Adrenal gland (tissue), 12 donors: ENCODE measurements around the gene ICAM2. TPM values are rescaled to one million over a fixed set of nuclear protein-coding genes. Genes with fewer than 3 reads are reported as not detected.

Source experiments
- DNase-seq, 7 donors: peaks; one replicate each; pipeline ENCODE4 v3.0.0-alpha.2; 2019 to 2020
- H3K27ac ChIP-seq, 5 donors: fragments of 200-600 bp; sonication (generic) in 4 of 5; 1 replicate in 3 of 5; 2 replicates in 2 of 5; pipeline versions ENCODE4 v1.5.1 to v1.8.0; 2016 to 2020; ENCODE audit warnings: mild to moderate bottlenecking in 1 of 5
- H3K27me3 ChIP-seq: fragments of 200-600 bp; 2 replicates; pipeline ENCODE4 v1.8.0; 2021
- H3K36me3 ChIP-seq, 2 donors: fragments of 200-600 bp; replicated peaks in 1 of 2; 1 replicate in 1 of 2; 2 replicates in 1 of 2; pipeline versions ENCODE4 v1.5.1 to v1.8.0; 2018 to 2022
- H3K4me1 ChIP-seq, 2 donors: fragments of 200-600 bp; replicated peaks in 1 of 2; 1 replicate in 1 of 2; 2 replicates in 1 of 2; pipeline versions ENCODE4 v1.5.1 to v1.8.0; 2018 to 2021
- H3K4me3 ChIP-seq, 4 donors: fragments of 200-600 bp; sonication (generic) in 3 of 4; one replicate each; pipeline ENCODE4 v1.5.1; 2016 to 2018
- H3K9me3 ChIP-seq, 3 donors: fragments of 200-600 bp; sonication (generic) in 1 of 3; replicated peaks in 1 of 3; 1 replicate in 2 of 3; 2 replicates in 1 of 3; pipeline versions ENCODE4 v1.5.1 to v1.8.0; 2016 to 2021
- CTCF ChIP-seq, 6 experiments: fragments of 450-650 bp in 4 of 6; fragments of 200-600 bp in 2 of 6; sonication (generic) in 1 of 6; IDR thresholded peaks; 1 replicate in 5 of 6; 2 replicates in 1 of 6; pipeline versions ENCODE4 v1.5.1 to v1.8.0; 2016 to 2021; ENCODE audit warnings: antibody characterized with exemption in 6 of 6, mild to moderate bottlenecking in 2 of 6, moderate library complexity in 1 of 6
- POLR2A ChIP-seq, 2 donors: fragments of 450-650 bp; IDR thresholded peaks; one replicate each; pipeline ENCODE4 v1.6.1; 2017; ENCODE audit warnings: antibody characterized with exemption in 2 of 2, mild to moderate bottlenecking in 2 of 2, moderate library complexity in 1 of 2
- WGBS, 4 donors: extraction: QIAGEN DNeasy Blood & Tissue Kit in 2 of 4; methylation state at CpG; one replicate each; pipeline versions ENCODE4 v1.1.5 to v1.1.7; 2013 to 2017; 5-methylcytosine and 5-hydroxymethylcytosine counted together
- intact Hi-C, 2 donors: fragments of 100-400 bp; cut with DNase I; formaldehyde crosslinking; loops; one replicate each; pipeline versions ENCODE4 v1.14.1 to v1.15.0; 2022 to 2023
- polyA plus RNA-seq, 3 donors: library from polyadenylated mRNA; stranded (reverse); fragments of 200-250 nt in 2 of 3; fragments of 350-450 nt in 1 of 3; fragmentation: Illumina TruSeq in 1 of 3; extraction: RNeasy Lipid Tissue Mini Kit (QIAGEN cat#74804) in 1 of 3; gene quantifications; one replicate each; pipeline ENCODE4 v1.2.3, GENCODE V29; 2013 to 2014
- total RNA-seq, 9 donors: library from RNA; depleted of rRNA in 4 of 9; stranded (reverse); fragments of >200 nt in 4 of 9; fragments of 120-200 nt in 1 of 9; fragmentation: NEBNext Ultra II Directional in 1 of 9; extraction: Animal tissue kit (Norgen Biotek cat#: 25700) in 1 of 9; gene quantifications; one replicate each; pipeline versions ENCODE4 v1.1.0 to v1.2.4, GENCODE V29; 2013 to 2023
- donor health status: healthy with polysubstance abuse.
- donor health status: Bipolar disorder and iron deficiency.
- donor health status: DM: yes; HTN: yes; CAD: no.
- donor health status: DM: no; HTN: no; CAD: no.
- donor health status: DM: no; HTN: no; CAD: no.
- donor health status: DM: yes; HTN: yes; CAD: no.

ICAM2 gene
- total and polyA plus RNA-seq, 12 donors: 9.6 to 42.2 (median 20.9) TPM

GRCh38 chr17:63991611-63992010 is 28.8 kb downstream of the ICAM2 start:
- intact Hi-C loops: no loop called here
- TF ChIP-seq POLR2A (IDR thresholded peaks at IDR 0.05) (no peak), CTCF (IDR thresholded peaks at IDR 0.05) (no peak)
- no peaks in the 10 kb centered on the region for H3K9me3 ChIP-seq
- H3K27me3 ChIP-seq: no peaks in the 10 kb centered on the region
- no peak overlapping the region for H3K4me3 ChIP-seq
- H3K36me3 ChIP-seq: no peaks in the 10 kb centered on the region
- no peak overlapping the region for H3K27ac ChIP-seq
- whole genome bisulfite sequencing, 4 donors: 79 to 87% (median 84%) methylated on average over 8 to 11 of the region's 11 CpGs
- H3K4me1 ChIP-seq: peaks cover 0 to 8% of the 10 kb centered on the region in 2 donors
- DNase-seq: no peak

- no peak for DNase-seq
- intact Hi-C loops: no loop called here
- TF ChIP-seq POLR2A (IDR thresholded peaks at IDR 0.05) (no peak), CTCF (IDR thresholded peaks at IDR 0.05) (no peak)
- 82 to 86% (median 85%) methylated on average over 21 of the region's 21 CpGs for WGBS, 4 donors
- Histone ChIP-seq H3K9me3 (no peaks in the 10 kb centered on the region), H3K27me3 (no peaks in the 10 kb centered on the region), H3K36me3 (no peaks in the 10 kb centered on the region), H3K4me3 (no peak overlapping the region), H3K4me1 (peaks cover 1 to 14% of the 10 kb centered on the region in 2 donors), H3K27ac (no peak overlapping the region)
These were observed 30.6 kb downstream of the ICAM2 start for GRCh38 chr17:63989622-63990345.

GRCh38 chr17:63988741-63989621 is 31.5 kb downstream of the ICAM2 start:
- no peak overlapping the region for H3K4me3 ChIP-seq
- 66 to 73% (median 69%) methylated on average over 28 to 35 of the region's 35 CpGs for WGBS, 4 donors
- intact Hi-C loops: no loop called here
- no peak for TF ChIP-seq CTCF (IDR thresholded peaks at IDR 0.05)
- TF ChIP-seq POLR2A (IDR thresholded peaks at IDR 0.05): no peak
- peak in 1 of 7 donors; percentile 19 for DNase-seq
- H3K36me3 ChIP-seq: no peaks in the 10 kb centered on the region
- peaks cover 5 to 21% of the 10 kb centered on the region in 2 donors for H3K4me1 ChIP-seq
- H3K27ac ChIP-seq: no peak overlapping the region
- H3K9me3 ChIP-seq: no peaks in the 10 kb centered on the region
- H3K27me3 ChIP-seq: no peaks in the 10 kb centered on the region

- H3K27me3 ChIP-seq: no peaks in the 10 kb centered on the region
- WGBS, 4 donors: 90 to 100% (median 94%) methylated on average over 1 to 5 of the region's 5 CpGs
- DNase-seq: no peak
- H3K4me3 ChIP-seq: no peak overlapping the region
- H3K36me3 ChIP-seq: no peaks in the 10 kb centered on the region
- peaks cover 5 to 23% of the 10 kb centered on the region in 2 donors for H3K4me1 ChIP-seq
- H3K9me3 ChIP-seq: no peaks in the 10 kb centered on the region
- intact Hi-C loops: no loop called here
- TF ChIP-seq CTCF (IDR thresholded peaks at IDR 0.05): no peak
- no peak for TF ChIP-seq POLR2A (IDR thresholded peaks at IDR 0.05)
- H3K27ac ChIP-seq: peak overlapping the region in 1 of 5 donors; percentile 16
These were observed 32.3 kb downstream of the ICAM2 start for GRCh38 chr17:63988127-63988478.
